GM12878 (cell line): ENCODE measurements around the gene SH3GL2.

Experiments
- CEBPB ChIP-seq, 2 experiments: fragments of 150-350 bp in 1 of 2; IDR thresholded peaks; 2 replicates each; pipeline ENCODE4 v1.6.1; 2012 to 2014; ENCODE audit warnings: low read depth in 2 of 2, low read length in 2 of 2, borderline replicate concordance in 1 of 2, inconsistent platforms in 1 of 2
- POLR2A ChIP-seq: IDR thresholded peaks from 2 replicates; pipeline ENCODE4 v1.6.1; 2011; ENCODE audit warnings: low read depth, mild to moderate bottlenecking, low read length
- TCF7 ChIP-seq: IDR thresholded peaks from 2 replicates; pipeline ENCODE4 v1.6.1; 2014; ENCODE audit warnings: antibody characterized with exemption, borderline replicate concordance

DNA sequence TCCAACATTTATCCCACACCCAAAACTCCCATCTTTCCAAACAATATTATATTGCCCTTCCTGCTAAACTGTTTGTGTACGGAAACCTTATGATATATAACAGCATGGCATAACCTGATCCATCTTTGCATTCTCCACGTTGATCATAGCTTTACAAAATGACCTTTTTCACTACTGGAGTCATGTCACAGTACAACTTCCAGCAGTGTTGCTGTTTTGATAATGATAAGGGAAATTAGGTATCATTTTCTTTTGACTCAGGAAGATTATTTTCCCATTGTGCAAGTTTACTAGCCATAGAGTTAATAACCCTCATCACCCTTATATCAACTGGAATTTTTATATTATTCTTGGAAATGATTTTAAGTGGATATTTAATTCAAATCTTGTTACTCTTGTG is 57.5 kb downstream of the SH3GL2 start:
- TF ChIP-seq TCF7 (no peak), CEBPB (IDR thresholded peaks at IDR 0.05; ENCODE audit: borderline replicate concordance in 1 of 2, low read depth in 2 of 2, low read length in 2 of 2) (no peak), POLR2A (no peak)
